Lower lobe of right lung (tissue), 2 donors: ENCODE data around the gene GPC6. TPM values are rescaled to one million over a fixed set of nuclear protein-coding genes. Genes with fewer than 3 reads are reported as not detected.
"Not testable (repeated sequence)": the region's sequence is repeated elsewhere in the genome, so short reads cannot be mapped to it uniquely, and the experiment has no call there.

Experiments used
- ATAC-seq, 2 donors: fragments of 200-7000 bp; cut with Tn5 transposase; one replicate each; pipeline ENCODE4 v1.9.1; 2020 to 2022; ENCODE audit warnings: mild to moderate bottlenecking in 2 of 2, moderate library complexity in 2 of 2
- DNase-seq: peaks from one replicate; pipeline ENCODE4 v3.0.0-alpha.2; 2020
- H3K27ac ChIP-seq: fragments of 200-600 bp; one replicate; pipeline ENCODE4 v1.8.0; 2022
- H3K27me3 ChIP-seq: fragments of 200-600 bp; one replicate; pipeline ENCODE4 v1.8.0; 2022; ENCODE audit warnings: low read depth
- H3K36me3 ChIP-seq: fragments of 200-600 bp; one replicate; pipeline ENCODE4 v1.8.0; 2022; ENCODE audit warnings: mild to moderate bottlenecking
- H3K4me1 ChIP-seq: fragments of 200-600 bp; one replicate; pipeline ENCODE4 v1.8.0; 2022
- H3K4me3 ChIP-seq: fragments of 200-600 bp; one replicate; pipeline ENCODE4 v1.8.0; 2022; ENCODE audit warnings: mild to moderate bottlenecking
- H3K9me3 ChIP-seq: fragments of 200-600 bp; one replicate; pipeline ENCODE4 v1.8.0; 2022
- intact Hi-C: fragments of 100-400 bp; cut with DNase I; formaldehyde crosslinking; loops from one replicate; pipeline ENCODE4 v1.11.0; 2022
- total RNA-seq: library from RNA; stranded (reverse); fragmentation: NEBNext Ultra II Directional; extraction: Animal tissue kit (Norgen Biotek cat#: 25700); gene quantifications from one replicate; pipeline ENCODE4 v1.2.1, GENCODE V29; 2021
- TF ChIP-seq, protein P1 (sequence below): fragments of 200-600 bp; IDR thresholded peaks from one replicate; pipeline ENCODE4 v1.8.0; 2022; ENCODE audit warnings: antibody characterized with exemption, mild to moderate bottlenecking
- donor health status: DM: no; HTN: yes; CAD: no; lungs with severe emphysema.

Gene GPC6
- total RNA-seq, 1 donor from 2014 or later, result 5.5 TPM

DNA sequence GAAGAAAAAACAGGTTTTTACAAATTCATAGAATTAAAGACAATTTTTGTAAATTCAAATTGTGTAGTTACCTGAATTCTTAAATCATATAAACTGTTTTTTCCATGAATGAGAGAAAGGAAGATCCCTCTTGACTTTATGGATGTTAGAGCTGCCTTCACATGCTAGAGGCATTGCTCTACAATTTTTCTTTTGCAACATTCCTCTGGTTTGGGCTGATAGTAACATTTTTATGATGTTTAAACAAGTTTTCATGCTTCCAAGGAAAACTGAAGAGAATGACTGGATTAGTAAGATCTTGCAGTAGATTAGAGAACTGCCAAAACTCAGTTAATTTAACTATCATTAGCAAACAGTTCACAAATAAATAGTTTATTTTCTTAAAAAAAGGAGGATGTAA, 250.6 kb downstream of the GPC6 start:
- TF ChIP-seq, protein P1, sequence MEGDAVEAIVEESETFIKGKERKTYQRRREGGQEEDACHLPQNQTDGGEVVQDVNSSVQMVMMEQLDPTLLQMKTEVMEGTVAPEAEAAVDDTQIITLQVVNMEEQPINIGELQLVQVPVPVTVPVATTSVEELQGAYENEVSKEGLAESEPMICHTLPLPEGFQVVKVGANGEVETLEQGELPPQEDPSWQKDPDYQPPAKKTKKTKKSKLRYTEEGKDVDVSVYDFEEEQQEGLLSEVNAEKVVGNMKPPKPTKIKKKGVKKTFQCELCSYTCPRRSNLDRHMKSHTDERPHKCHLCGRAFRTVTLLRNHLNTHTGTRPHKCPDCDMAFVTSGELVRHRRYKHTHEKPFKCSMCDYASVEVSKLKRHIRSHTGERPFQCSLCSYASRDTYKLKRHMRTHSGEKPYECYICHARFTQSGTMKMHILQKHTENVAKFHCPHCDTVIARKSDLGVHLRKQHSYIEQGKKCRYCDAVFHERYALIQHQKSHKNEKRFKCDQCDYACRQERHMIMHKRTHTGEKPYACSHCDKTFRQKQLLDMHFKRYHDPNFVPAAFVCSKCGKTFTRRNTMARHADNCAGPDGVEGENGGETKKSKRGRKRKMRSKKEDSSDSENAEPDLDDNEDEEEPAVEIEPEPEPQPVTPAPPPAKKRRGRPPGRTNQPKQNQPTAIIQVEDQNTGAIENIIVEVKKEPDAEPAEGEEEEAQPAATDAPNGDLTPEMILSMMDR, result no peak
- intact Hi-C loops, result no loop called here
- no peaks in the 10 kb centered on the region for H3K4me1 ChIP-seq
- no peak for DNase-seq
- H3K27ac ChIP-seq, result no peak overlapping the region
- no peaks in the 10 kb centered on the region for H3K36me3 ChIP-seq
- no peaks in the 10 kb centered on the region for H3K27me3 ChIP-seq
- H3K4me3 ChIP-seq, result no peak overlapping the region
- no peaks in the 10 kb centered on the region for H3K9me3 ChIP-seq
- no peak for ATAC-seq

DNA sequence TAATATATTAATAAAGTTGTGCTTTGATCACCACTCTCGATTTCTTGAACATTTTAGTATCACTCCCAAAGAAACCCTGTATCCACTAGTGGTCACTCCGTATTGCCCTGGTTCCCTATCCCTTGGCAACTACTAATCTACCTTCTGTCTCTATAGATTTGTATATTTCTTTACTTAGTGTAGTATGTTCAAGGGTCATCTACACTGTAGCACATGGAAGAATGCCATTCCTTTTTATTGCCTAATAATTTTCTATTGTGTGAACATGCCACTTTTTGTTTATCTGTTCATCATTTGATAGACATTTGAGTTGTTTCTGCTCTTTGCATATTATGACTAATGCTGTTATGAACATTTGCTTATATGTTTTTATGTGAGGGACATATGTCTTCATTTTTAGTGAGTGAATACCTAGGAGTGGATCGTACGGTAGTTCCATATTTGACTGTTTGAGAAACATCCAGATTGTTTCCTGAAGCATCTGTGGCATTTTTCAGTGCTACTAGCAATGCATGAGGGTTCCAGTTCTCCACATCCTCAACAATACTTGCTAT, 254.0 kb downstream of the GPC6 start:
- intact Hi-C loops, result no loop called here
- Histone ChIP-seq H3K36me3 (no peaks in the 10 kb centered on the region), H3K9me3 (no peaks in the 10 kb centered on the region), H3K27me3 (no peaks in the 10 kb centered on the region), H3K4me3 (no peak overlapping the region), H3K4me1 (no peaks in the 10 kb centered on the region), H3K27ac (no peak overlapping the region)
- DNase-seq, result no peak
- TF ChIP-seq, protein P1, result no peak
- no peak for ATAC-seq

DNA sequence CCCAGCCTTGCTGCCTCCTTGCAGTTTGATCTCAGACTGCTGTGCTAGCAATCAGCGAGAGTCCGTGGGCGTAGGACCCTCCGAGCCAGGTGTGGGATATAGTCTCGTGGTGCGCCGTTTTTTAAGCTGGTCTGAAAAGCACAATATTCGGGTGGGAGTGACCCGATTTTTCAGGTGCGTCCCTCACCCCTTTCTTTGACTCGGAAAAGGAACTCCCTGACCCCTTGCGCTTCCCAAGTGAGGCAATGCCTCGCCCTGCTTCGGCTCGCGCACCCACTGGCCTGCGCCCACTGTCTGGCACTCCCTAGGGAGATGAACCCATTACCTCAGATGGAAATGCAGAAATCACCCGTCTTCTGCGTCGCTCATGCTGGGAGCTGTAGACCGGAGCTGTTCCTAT, 269.5 kb downstream of the GPC6 start:
- H3K4me3 ChIP-seq, intact Hi-C loops, H3K27me3 ChIP-seq, H3K9me3 ChIP-seq, H3K4me1 ChIP-seq, H3K27ac ChIP-seq, ATAC-seq, DNase-seq, H3K36me3 ChIP-seq: not testable (repeated sequence)

DNA sequence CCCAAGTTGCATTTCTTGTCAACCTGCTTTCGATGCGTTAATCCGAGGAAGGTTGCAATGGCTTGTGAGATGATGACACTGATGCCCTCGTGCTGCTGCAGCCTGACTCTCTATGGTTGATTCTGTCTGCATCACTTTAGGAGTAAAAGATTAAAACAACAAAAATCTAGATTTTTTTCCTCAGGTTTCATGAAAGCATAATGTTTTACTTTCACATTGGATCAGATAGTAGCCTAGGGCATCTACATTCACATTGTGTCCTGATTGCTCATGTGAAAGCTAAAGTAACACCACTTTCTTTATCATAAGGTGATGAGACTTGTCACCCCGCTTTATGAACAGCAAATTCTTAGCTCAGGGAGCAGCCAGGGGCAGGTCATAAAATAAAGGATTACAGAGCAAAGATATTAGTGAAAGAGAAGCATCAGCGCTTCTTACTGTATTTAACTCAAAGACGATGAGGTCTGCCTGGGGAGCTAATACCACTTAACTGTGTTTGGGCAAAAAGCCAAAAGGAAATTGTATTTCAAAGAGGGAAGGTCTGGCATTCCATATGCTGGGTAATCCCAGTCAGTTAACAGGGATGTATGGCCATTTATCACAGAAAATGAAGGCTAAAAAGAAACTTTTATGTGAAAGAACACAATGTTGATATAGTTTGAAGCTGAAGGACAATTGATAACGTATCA, 270.5 kb downstream of the GPC6 start:
- TF ChIP-seq, protein P1, result no peak
- Histone ChIP-seq H3K9me3 (no peaks in the 10 kb centered on the region), H3K4me3 (no peak overlapping the region), H3K27me3 (no peaks in the 10 kb centered on the region), H3K4me1 (no peaks in the 10 kb centered on the region), H3K27ac (no peak overlapping the region), H3K36me3 (no peaks in the 10 kb centered on the region)
- ATAC-seq (no peak), DNase-seq (no peak)
- intact Hi-C loops, result no loop called here

DNA sequence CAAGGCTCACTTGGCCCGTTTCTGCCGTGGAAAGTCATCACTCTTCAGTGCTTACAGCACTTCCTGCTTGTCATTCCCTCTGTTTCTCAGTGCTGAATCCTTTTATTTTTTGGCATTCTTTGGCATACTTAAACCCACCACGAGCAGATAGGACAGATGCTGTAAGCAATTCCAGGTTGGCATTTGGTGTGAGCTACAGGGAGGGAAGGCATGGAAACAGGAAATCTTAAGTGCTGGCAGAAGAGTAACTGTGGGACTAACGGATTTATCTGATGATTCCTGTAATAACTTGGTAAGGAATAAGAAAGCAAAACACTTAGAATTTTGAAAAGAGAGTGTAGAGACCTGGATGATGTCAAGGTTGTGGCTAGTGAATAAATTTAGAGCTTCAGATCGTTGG, 273.4 kb downstream of the GPC6 start:
- DNase-seq (no peak), ATAC-seq (no peak)
- Histone ChIP-seq H3K9me3 (no peaks in the 10 kb centered on the region), H3K36me3 (no peaks in the 10 kb centered on the region), H3K27ac (no peak overlapping the region), H3K27me3 (no peaks in the 10 kb centered on the region), H3K4me3 (no peak overlapping the region), H3K4me1 (no peaks in the 10 kb centered on the region)
- intact Hi-C loops, result no loop called here
- TF ChIP-seq, protein P1, result no peak

DNA sequence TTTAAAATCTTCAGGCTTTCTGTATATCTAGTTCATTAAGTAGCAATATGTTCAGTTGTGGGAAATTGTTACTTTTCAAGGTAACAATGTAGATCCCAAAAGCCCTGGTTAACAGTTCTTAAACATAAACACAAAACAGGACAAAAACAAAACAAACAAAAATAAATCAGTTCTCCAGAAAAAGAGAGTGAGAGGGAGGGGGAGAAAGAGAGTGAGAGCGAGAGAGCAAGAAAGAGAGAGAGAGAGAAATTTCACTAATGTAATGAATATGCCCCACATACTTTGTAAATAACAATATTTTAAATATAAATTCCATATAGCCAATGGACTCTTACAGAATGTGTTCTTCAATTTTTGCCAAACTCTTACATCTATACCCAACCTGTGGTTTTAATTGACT, 275.5 kb downstream of the GPC6 start:
- intact Hi-C loops, result no loop called here
- ATAC-seq, result no peak
- no peak for DNase-seq
- TF ChIP-seq, protein P1, result no peak
- Histone ChIP-seq H3K4me3 (no peak overlapping the region), H3K9me3 (no peaks in the 10 kb centered on the region), H3K36me3 (no peaks in the 10 kb centered on the region), H3K27ac (no peak overlapping the region), H3K27me3 (no peaks in the 10 kb centered on the region), H3K4me1 (no peaks in the 10 kb centered on the region)
